Measurements from ENCODE around the gene GSTO2. TPM values are rescaled to one million over a fixed set of nuclear protein-coding genes. Genes with fewer than 3 reads are reported as not detected.

Gene GSTO2
- total RNA-seq, 3 donors from 2014 or later (not counting 1 experiment from before 2014, with no cell fraction given) = 0.75 to 1.4 (median 0.84) TPM

DNA sequence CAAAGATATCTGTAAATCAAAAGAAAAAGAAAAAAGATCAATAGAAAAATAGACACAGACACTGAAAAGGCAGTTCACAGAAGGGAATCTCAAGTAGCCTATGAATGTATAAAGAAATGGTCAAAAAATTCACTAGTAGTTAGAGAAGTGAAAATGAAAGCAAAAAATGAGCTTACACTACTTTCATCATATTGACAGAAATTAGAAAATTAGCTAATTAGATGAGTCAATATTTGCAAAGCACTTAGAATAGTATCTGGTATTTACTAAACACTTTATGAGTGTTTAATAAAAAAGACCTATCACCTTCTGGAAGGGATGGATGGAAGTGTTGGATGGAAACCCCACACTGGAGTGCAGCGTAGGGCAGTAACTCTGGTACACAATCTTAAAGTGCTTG, 82.9 kb downstream of the GSTO2 start:
- Mint-ChIP-seq H3K27me3 (ENCODE audit: low read depth in 2 of 2) (no peaks in the 10 kb centered on the region), H3K27ac (no peak overlapping the region), H3K9me3 (no peaks in the 10 kb centered on the region), H3K4me1 (peaks cover 2 to 18% of the 10 kb centered on the region in 2 donors), H3K4me3 (peak overlapping the region; percentile 70), H3K36me3 (no peaks in the 10 kb centered on the region)
- no peak for ATAC-seq
- peak overlapping the region; percentile 8 for H3K4me3 ChIP-seq (ENCODE audit: low read length)
- H3K27me3 ChIP-seq (ENCODE audit: control insufficient read depth, insufficient read depth, low read length) = no peaks in the 10 kb centered on the region
- no peak for DNase-seq
- 67% methylated on average over 1 of the region's 1 CpG for WGBS (ENCODE audit: insufficient coverage)
- no peaks in the 10 kb centered on the region for H3K9me3 ChIP-seq (ENCODE audit: control insufficient read depth, insufficient read depth, low read length)
- intact Hi-C loops (cut with micrococcal nuclease) = loop anchor here (2.0 kb wide), 1 partner anchor 19 kb away; no protein-coding TSS in a partner anchor
- H3K4me1 ChIP-seq (ENCODE audit: control insufficient read depth, insufficient read depth, low read length) = peaks cover 35% of the 10 kb centered on the region
- H3K36me3 ChIP-seq (ENCODE audit: control insufficient read depth, insufficient read depth, low read length) = no peaks in the 10 kb centered on the region
- TF ChIP-seq, protein P1, sequence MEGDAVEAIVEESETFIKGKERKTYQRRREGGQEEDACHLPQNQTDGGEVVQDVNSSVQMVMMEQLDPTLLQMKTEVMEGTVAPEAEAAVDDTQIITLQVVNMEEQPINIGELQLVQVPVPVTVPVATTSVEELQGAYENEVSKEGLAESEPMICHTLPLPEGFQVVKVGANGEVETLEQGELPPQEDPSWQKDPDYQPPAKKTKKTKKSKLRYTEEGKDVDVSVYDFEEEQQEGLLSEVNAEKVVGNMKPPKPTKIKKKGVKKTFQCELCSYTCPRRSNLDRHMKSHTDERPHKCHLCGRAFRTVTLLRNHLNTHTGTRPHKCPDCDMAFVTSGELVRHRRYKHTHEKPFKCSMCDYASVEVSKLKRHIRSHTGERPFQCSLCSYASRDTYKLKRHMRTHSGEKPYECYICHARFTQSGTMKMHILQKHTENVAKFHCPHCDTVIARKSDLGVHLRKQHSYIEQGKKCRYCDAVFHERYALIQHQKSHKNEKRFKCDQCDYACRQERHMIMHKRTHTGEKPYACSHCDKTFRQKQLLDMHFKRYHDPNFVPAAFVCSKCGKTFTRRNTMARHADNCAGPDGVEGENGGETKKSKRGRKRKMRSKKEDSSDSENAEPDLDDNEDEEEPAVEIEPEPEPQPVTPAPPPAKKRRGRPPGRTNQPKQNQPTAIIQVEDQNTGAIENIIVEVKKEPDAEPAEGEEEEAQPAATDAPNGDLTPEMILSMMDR (IDR thresholded peaks at IDR 0.05) = no peak
- H3K27ac ChIP-seq (ENCODE audit: low read length) = peak overlapping the region; percentile 46

DNA sequence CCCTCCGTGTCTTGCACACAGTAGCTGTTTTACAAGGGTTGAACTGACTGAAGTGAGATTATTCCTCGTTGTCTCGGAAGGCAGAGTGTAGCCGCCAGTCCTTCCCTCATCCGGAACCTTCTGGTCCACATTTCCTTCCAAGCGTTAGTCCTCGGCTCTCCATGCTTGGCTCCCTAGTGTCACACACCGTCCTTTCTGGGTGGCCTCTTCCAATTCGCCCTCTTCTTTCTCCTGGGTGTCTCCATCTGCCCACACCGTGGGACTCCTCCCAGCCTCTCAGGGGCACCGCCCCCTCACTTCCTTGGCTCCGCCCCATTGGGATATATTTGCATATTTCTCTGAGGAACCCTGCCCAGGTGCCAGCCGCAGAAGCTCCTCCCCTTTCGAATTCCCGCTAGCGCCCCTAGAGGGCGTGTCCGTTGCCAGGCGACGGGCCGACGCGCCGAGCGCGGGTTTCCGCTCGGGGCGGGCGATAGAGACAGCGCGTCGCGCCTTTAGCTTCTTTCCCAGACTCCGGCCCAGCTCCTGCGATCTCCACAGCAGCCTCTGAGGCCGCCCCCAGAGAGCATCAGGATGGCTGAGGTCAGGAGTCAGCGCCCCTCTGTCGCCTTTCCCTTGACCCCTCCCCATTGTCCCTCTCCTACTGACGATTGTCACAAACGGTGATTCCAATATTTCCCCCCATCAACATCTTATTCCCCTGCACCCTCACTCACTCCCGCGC, 84.5 kb downstream of the GSTO2 start, which contains the start of gene CFAP58:
Gene CFAP58, plus strand, starts transcription at position 509 of the 724 bp plus-strand sequence. Its CDS starts 65 bp downstream, at position 574.
- Histone ChIP-seq H3K36me3 (ENCODE audit: control insufficient read depth, insufficient read depth, low read length) (no peaks in the 10 kb centered on the region), H3K9me3 (ENCODE audit: control insufficient read depth, insufficient read depth, low read length) (no peaks in the 10 kb centered on the region), H3K4me3 (ENCODE audit: low read length) (peak within 1 kb of the TSS; percentile 23), H3K27me3 (ENCODE audit: control insufficient read depth, insufficient read depth, low read length) (no peaks in the 10 kb centered on the region), H3K4me1 (ENCODE audit: control insufficient read depth, insufficient read depth, low read length) (peaks cover 32% of the 10 kb centered on the region), H3K27ac (ENCODE audit: low read length) (no peak within 1 kb of the TSS)
- intact Hi-C loops (cut with micrococcal nuclease) = no loop called here
- TF ChIP-seq, protein P1 (IDR thresholded peaks at IDR 0.05) = peak; percentile 86
- no peaks in the 10 kb centered on the region for H3K36me3 Mint-ChIP-seq
- peak within 1 kb of the TSS; percentile 52 for H3K4me3 Mint-ChIP-seq
- peaks cover 0 to 18% of the 10 kb centered on the region in 2 donors for H3K4me1 Mint-ChIP-seq
- 2% methylated on average over 43 of the region's 43 CpGs for WGBS (ENCODE audit: insufficient coverage)
- DNase-seq = peak; percentile 81 to 96
- H3K9me3 Mint-ChIP-seq = no peaks in the 10 kb centered on the region
- peak; percentile 81 to 88 (median 85) for ATAC-seq
- no peaks in the 10 kb centered on the region for H3K27me3 Mint-ChIP-seq (ENCODE audit: low read depth in 2 of 2)
- no peak within 1 kb of the TSS for H3K27ac Mint-ChIP-seq

Other genes with a start within 250 kb of the GSTO2 start
- gene COL17A1, start 183.3 kb upstream of the GSTO2 start, total RNA-seq = not detected
- gene SFR1, start 147.0 kb upstream of the GSTO2 start, total RNA-seq = 10 to 100 TPM in 2 of 3 donors, 1 to 10 TPM in 1; 9.1 to 19.1 (median 18.3) TPM
- under 1 TPM in 1 of 3 donors, not detected in 2; 0.16 TPM for gene CFAP43, start 36.8 kb upstream of the GSTO2 start, total RNA-seq
- gene GSTO1, start 14.3 kb upstream of the GSTO2 start, total RNA-seq = 10 to 100 TPM; 27.8 to 38.0 (median 31.5) TPM
- 100 to 1,000 TPM; 172 to 225 (median 176) TPM for gene ITPRIP, start 69.3 kb downstream of the GSTO2 start, total RNA-seq
- gene CFAP58, start 84.6 kb downstream of the GSTO2 start, total RNA-seq = under 1 TPM; 0.07 to 0.15 (median 0.11) TPM

Measured in natural killer cell (primary cell).